ENCODE data around the gene AGAP1.

The AGAP1 gene

GRCh38 chr2:235803028-235803427, 309.2 kb downstream of the AGAP1 start:
- DNase-seq (ENCODE audit: extremely low spot score), result no peak
- POLR2A ChIA-PET, result no interaction called here
- CTCF ChIA-PET, result no interaction called here
- TF ChIP-seq, protein P1, sequence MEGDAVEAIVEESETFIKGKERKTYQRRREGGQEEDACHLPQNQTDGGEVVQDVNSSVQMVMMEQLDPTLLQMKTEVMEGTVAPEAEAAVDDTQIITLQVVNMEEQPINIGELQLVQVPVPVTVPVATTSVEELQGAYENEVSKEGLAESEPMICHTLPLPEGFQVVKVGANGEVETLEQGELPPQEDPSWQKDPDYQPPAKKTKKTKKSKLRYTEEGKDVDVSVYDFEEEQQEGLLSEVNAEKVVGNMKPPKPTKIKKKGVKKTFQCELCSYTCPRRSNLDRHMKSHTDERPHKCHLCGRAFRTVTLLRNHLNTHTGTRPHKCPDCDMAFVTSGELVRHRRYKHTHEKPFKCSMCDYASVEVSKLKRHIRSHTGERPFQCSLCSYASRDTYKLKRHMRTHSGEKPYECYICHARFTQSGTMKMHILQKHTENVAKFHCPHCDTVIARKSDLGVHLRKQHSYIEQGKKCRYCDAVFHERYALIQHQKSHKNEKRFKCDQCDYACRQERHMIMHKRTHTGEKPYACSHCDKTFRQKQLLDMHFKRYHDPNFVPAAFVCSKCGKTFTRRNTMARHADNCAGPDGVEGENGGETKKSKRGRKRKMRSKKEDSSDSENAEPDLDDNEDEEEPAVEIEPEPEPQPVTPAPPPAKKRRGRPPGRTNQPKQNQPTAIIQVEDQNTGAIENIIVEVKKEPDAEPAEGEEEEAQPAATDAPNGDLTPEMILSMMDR (IDR thresholded peaks at IDR 0.05; ENCODE audit: control extremely low read depth, extremely low read depth, low read depth, missing control alignments), result no peak

GRCh38 chr2:235804676-235805075, 310.8 kb downstream of the AGAP1 start:
- TF ChIP-seq, protein P1 (IDR thresholded peaks at IDR 0.05; ENCODE audit: control extremely low read depth, extremely low read depth, low read depth, missing control alignments), result no peak
- no peak for DNase-seq (ENCODE audit: extremely low spot score)
- POLR2A ChIA-PET, result no interaction called here
- CTCF ChIA-PET, result no interaction called here

DNA sequence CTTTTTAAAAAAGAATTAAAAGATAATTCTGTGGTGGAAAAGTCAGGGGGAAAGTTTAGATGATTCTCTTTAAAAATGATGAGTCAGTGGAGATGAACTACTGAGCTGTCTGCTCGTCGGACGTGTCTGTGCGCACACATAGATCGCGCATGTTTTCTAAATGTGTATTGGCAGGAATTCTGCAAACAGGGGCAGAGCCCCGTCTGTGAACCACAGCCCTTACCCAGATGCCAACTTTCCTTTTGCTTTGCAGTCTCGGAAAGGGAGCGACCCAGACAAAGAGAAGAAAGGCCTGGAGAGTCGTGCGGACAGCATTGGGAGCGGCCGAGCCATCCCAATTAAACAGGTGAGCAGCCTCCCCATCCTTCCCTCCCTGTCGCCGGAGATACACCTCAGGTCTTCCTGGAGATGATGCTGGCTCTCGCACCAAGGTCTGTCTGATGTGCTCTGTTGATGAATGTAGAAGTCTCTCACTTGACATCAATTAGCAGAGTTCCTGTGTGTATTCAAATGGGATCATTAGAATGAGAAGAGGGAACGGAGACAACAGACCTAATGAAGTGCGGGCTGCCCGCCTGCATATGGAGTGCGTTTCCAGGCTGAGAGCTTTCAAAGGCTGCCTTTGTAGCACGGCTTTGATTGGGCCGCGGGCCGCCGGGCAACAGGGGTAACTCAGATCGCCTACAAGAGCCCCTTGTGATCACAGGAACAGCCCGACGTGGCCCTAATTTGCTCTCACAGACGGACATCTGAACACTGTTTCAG, 313.3 kb downstream of the AGAP1 start:
- DNase-seq (ENCODE audit: extremely low spot score), result no peak
- CTCF ChIA-PET, result no interaction called here
- TF ChIP-seq, protein P1 (IDR thresholded peaks at IDR 0.05; ENCODE audit: control extremely low read depth, extremely low read depth, low read depth, missing control alignments), result no peak
- POLR2A ChIA-PET, result no interaction called here

- ChIA-PET POLR2A (no interaction called here), CTCF (interaction anchor here (1.0 kb wide), 1 partner anchor 15 kb away, joined by 3 read pairs; no protein-coding TSS in a partner anchor)
- TF ChIP-seq, protein P1 (IDR thresholded peaks at IDR 0.05; ENCODE audit: control extremely low read depth, extremely low read depth, low read depth, missing control alignments), result no peak
- DNase-seq (ENCODE audit: extremely low spot score), result no peak
Measured at GRCh38 chr2:235808366-235808765, 314.5 kb downstream of the AGAP1 start.

DNA sequence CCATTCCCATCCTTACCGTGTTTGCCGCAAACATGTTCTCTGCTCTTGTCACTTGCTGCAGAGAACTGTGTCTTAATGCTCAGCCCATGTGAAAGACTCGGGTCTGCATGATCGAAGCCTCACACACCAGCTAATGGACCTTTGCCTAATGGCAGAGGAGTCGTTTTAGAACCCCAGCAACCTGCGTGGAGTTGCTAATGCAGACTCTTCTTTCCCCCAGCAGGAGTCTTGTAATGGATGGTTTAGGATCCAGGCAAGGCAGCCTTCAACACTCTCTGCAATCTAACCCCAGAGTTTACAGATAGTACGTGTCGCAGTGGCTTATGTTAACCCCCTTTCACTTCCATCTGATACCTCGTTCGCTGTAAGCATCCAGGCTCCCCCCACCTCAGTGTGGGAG, 316.4 kb downstream of the AGAP1 start:
- TF ChIP-seq, protein P1 (IDR thresholded peaks at IDR 0.05; ENCODE audit: control extremely low read depth, extremely low read depth, low read depth, missing control alignments), result no peak
- DNase-seq (ENCODE audit: extremely low spot score), result no peak
- ChIA-PET POLR2A (no interaction called here), CTCF (no interaction called here)

DNA sequence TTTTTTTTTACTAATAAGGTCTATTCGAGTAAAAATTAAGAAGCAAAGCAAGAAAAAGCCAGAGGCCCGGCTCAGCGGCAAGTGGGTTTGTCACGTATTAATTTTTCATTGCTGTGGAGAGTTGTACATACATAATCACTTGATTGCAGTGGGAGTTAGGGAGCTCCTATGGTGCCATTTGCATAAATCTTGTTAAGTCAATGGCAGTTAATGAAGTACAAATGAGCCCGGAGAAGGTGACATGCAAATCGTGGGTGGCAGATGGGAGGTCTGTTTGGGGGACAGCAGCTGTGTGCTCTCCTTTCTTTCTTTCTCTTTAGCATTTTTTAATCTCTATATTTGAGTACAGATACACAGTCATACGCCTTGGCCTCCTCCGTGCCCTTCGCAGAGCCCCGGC, 317.0 kb downstream of the AGAP1 start:
- ChIA-PET POLR2A (no interaction called here), CTCF (no interaction called here)
- TF ChIP-seq, protein P1 (IDR thresholded peaks at IDR 0.05; ENCODE audit: control extremely low read depth, extremely low read depth, low read depth, missing control alignments), result no peak
- no peak for DNase-seq (ENCODE audit: extremely low spot score)

Data from GM10248 (cell line).